HPDE6-E6E7 (cell line): ENCODE data around the gene IGFN1.

Experiments used
- DNase-seq: peaks from one replicate; pipeline ENCODE4 v3.0.0; 2011; ENCODE audit warnings: missing footprints; ENCODE audit errors: extremely low spot score

The IGFN1 gene

GRCh38 chr1:201265756-201266155, 75.1 kb downstream of the IGFN1 start:
- DNase-seq, result no peak

DNA sequence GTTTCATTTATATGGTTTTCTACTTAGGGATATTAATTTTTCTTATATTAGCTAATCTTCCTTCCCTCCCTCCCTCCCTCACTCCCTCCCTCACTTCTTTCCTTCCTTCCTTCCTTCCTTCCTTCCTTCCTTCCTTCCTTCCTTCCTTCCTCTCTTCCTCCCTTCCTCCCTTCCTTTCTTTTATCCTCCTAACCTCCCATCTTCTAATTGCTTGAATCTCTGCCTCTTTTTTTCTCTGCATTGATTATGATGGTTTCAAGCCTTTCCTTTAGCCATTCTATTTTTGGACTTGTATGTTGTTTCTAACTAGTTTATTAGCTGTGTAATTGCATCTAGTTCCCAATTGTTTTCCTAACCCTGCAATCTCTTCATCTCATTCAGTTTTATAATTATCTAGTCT, 75.7 kb downstream of the IGFN1 start:
- DNase-seq, result no peak

DNA sequence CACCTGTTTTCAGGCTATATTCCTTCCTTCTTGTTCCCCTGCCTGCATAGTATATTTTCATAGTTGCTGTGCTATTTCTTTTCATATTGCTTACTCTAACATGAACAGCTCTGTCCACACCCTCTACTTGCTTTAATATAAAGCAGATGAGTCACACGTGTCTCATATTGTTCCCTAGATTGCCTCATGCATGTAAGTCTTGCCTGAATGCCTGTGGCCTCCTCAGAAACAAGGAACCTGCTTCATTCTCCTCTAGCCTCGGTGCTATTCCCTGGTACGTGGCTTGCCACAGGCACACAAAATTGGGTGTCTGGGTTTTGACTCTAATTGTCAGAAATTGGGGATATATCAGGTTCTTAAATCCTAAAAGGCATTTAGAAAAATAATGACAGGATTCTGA, 76.2 kb downstream of the IGFN1 start:
- DNase-seq, result peak; percentile 88

- no peak for DNase-seq
Measured at GRCh38 chr1:201267481-201268229, 77.0 kb downstream of the IGFN1 start.

DNA sequence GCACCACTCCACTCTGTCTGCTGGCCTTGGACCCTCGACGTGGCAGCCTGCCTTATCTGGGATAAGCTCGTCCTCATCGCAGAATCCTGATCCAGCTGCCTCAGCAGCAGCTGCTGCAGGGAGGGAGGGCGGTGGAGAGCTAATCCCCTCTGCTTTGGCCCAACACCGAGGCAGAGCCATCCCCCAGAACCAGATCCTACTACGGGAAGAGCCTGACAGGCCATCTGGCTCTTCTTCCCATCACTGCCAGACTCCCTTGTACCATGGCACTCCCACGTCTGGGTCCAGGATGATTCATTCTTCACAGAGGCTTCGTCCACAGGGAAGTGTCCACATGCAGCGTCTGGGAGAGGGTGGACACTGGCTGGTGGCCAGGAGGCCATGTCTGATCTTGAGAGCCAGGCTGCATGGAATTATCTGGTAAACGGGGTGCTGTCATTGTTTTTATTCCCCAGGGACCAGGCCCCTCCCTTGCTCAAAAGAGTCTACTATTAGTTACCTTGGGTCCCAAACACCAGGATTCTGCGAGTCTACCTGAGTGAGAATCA, 78.1 kb downstream of the IGFN1 start:
- DNase-seq, result no peak

DNA sequence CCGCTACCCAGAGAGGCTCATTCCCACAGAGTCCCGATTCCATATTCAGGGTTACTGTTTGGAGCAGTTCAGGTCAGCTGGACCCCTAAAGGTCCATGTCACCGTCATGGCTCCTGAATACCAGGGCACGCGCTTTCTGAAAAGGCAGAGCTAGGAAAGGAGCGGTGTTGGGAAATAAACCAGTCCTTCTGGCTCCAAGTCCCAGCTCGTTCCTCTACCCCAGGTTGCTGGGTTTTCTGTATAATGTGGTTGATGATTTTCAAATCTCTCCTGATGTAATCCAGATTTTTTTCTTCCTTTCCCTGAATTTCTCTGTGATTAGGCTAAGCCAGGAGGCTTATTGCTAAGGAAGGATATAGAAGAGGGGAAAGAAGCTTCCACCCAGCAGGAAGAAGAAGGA, 78.7 kb downstream of the IGFN1 start:
- DNase-seq, result no peak

GRCh38 chr1:201269900-201270410, 79.3 kb downstream of the IGFN1 start:
- no peak for DNase-seq

- DNase-seq, result no peak
Measured at GRCh38 chr1:201270616-201271390, 80.2 kb downstream of the IGFN1 start.

DNA sequence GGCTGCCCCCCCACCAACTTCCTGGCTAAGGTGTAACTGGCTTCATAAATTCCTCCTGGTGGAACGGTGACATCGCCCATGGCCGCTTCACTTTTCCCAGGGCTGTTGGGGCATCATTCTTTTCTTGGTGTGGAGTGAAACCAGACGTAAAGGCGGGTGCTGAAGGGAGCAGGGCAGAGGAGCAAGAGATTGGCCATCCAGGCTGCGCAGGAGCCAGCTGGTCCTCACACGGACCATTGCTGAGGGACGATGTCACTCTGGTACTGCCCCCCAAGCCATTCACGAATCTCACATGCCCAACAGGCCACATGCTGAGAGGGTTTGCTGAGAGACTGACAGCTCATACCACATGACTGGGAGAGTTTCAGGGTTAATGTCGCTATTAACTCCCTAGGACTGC, 82.2 kb downstream of the IGFN1 start:
- no peak for DNase-seq

DNA sequence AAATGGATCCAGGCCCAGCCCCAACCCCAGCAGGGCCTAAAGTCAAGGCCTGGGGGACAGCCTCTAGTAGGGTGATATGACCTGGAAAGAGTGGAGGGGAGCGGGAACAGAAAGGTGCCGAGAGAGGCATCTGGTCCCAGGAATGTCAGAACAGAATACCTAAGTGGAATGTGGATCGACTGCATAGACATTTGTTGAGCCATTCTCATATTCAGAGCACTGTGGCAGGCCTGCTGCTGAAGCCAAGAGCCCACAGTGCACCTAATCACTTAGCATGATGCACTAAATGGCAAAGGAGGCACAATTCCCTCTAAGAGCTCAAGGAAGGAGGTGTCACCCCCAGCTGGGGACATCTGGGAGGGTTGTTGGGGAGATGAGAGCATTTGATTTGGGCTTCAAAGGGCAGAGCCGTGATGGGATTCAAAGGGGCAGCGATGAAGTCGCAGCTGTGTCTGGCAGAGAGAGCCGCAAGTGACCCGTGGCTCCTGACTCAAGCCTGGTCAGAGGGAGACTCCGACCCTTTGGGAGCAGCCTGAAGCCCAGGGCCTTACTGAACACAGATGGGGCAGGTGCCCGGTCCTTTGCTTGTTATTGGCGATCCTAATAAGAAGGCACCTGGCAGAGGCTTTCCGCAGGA, 84.1 kb downstream of the IGFN1 start:
- no peak for DNase-seq

GRCh38 chr1:201275253-201275666, 84.6 kb downstream of the IGFN1 start:
- peak; percentile 96 for DNase-seq

DNA sequence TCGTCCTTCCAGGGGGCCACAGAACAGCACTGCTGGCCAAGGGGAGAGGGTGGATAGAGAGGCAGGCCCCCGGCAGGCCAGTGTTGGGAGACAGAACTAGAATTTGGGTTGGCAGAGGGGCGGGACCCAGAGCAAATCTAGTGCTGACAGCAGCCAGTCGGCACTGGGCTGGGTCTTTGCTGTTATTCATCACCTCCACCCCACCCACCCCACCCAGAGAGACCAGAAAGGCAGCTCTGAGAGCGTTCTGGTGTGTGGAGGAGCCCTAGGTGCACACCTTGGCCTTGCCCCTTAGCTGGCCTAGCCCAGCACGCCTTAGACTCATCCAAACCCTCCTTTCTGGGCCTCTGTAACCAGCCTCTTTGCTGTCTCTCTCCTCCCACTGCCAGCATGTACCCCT, 86.3 kb downstream of the IGFN1 start:
- DNase-seq, result no peak

DNA sequence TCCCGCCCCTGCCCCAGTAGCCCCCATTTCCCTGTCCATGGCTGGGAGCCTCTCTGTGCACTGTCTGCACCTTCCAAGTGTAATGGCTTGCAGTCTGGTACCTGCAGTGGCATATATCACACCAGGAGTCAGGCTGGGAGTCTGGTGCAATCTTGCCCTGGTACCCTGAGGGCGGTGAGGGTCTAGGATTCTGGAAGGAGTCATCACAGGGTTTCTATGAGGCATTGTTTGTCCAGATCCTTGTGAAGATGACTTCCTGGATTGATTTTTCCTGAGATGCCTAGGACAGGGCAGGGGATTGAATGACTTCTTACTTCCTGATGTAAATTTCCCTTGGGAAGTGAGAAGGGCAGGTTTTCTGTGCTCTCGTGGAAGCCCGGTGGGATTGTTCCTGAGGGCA, 86.8 kb downstream of the IGFN1 start:
- no peak for DNase-seq
